H1 (cell line): Measurements from ENCODE around the gene GADD45GIP1. TPM values are rescaled to one million over a fixed set of nuclear protein-coding genes. Genes with fewer than 3 reads are reported as not detected.

Experiments used
- JUN ChIP-seq: IDR thresholded peaks from 2 replicates; pipeline ENCODE4 v1.6.1; 2011; ENCODE audit warnings: low read depth, mild to moderate bottlenecking, improper control_type of control experiment, low read length
- SP2 ChIP-seq: IDR thresholded peaks from 2 replicates; pipeline ENCODE4 v1.6.1; 2012; ENCODE audit warnings: mild to moderate bottlenecking, low read length, inconsistent platforms
- polyA plus RNA-seq, 7 experiments: library from polyadenylated mRNA; depleted of rRNA in 3 of 7; stranded (reverse) in 5 of 7; unstranded in 2 of 7; fragments of >200 nt in 5 of 7; fragments of 200-250 nt in 2 of 7; gene quantifications; 1 replicate in 5 of 7; 2 replicates in 1 of 7; 4 replicates in 1 of 7; pipeline versions ENCODE4 v1.2.1 to v1.2.3, GENCODE V29; 2011 to 2013; ENCODE audit warnings: missing spikeins in 2 of 7, mixed read lengths in 2 of 7
- total RNA-seq: library from RNA; stranded (reverse); fragmentation: NEBNext Ultra II Directional; extraction: Animal tissue kit (Norgen Biotek cat#: 25700); gene quantifications from 2 replicates; pipeline ENCODE4 v1.2.1, GENCODE V29; 2021

The GADD45GIP1 gene
- total and polyA plus RNA-seq, 2 of the 8 experiments (the other 6 are each of a cell fraction or from before 2014, with no cell fraction given) = 42.2 to 42.6 TPM

DNA sequence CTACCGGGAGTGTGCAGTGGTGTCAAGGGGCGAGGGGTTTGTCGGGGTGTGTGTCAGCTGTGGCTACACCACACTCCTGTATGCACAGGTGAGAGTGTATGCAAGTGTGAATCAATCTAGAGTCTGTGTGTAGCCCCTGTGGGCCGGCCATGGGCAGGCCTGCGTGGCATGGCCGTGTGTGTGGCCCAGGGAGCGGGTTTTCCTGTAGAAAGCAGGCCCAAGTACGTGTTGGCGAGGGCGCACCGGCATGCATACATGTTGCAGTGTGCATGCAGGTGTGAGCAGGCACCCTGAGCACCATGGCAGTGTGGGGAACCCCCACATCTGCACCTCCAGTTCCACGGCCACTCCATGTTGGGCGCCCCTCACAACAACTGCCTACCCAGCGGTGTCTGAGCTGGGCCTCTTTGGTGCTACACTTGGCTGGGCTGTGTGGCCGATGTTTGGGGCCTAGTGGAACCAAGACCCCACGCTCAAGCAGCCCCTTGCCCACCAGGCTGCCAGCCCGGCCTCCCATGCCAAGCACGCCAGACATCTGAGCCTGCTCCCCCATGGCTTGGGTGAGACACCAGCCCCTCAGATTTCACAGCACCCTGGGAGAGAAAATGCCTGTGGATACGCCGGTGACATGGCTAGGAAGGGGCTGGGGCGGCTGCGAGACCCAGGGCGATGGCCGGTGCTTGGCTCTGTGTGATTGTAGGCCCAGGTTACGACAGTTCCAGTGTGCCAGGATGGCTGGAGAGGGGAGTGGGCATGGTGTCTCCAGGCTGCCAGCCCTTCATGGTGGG, 40.4 kb upstream of the GADD45GIP1 start (continued):
- TF ChIP-seq SP2 (no peak), JUN (no peak)
- TF ChIP-seq, all 59 proteins: peak for 0
